ENCODE measurements around the gene ELAVL1. TPM values are rescaled to one million over a fixed set of nuclear protein-coding genes. Genes with fewer than 3 reads are reported as not detected.
"Not testable (repeated sequence)": the region's sequence is repeated elsewhere in the genome, so short reads cannot be mapped to it uniquely, and the experiment has no call there.

Gene ELAVL1
- total RNA-seq, 1 donor from 2014 or later = 67.9 TPM

DNA sequence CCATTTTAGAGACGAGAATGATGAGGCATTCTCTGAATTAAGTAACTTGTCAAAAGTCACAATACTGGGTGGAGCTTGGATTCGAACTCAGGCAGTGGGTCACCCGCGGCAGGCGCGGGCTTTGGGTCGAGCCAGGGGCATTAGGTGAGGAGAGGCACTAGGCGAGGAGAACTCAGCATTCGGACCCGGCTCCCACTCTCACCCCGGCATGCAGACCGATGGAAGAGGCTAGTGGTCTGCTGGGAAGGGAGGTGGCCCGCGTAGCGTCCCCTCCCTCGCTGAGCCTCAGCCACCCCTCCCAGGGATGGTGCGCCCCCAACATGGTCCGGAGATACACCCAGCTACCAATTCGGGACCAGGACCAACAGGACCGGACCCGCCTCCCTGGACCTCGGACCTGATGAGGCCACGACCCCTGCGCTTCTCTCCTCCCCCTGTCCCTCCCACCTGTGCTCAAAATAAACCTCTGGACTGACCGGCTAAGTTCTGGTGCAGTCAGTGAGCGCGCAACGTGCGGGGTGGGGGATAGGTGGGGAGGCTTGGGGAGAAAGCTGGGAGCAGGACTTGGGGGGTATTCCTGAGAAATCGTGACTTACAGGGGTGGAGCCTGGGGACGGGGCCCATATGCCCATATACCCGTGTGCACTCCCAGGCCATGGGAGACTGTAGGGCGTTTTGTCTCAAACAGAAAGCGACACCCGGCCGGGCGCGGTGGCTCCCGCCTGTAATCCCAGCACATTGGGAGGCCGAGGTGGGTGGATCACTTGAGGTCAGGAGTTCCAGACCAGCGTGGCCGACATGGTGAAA lies 86.6 kb downstream of the ELAVL1 start:
- H3K4me3 Mint-ChIP-seq (ENCODE audit: unreplicated experiment) = peak overlapping the region; percentile 82
- TF ChIP-seq, protein P1, sequence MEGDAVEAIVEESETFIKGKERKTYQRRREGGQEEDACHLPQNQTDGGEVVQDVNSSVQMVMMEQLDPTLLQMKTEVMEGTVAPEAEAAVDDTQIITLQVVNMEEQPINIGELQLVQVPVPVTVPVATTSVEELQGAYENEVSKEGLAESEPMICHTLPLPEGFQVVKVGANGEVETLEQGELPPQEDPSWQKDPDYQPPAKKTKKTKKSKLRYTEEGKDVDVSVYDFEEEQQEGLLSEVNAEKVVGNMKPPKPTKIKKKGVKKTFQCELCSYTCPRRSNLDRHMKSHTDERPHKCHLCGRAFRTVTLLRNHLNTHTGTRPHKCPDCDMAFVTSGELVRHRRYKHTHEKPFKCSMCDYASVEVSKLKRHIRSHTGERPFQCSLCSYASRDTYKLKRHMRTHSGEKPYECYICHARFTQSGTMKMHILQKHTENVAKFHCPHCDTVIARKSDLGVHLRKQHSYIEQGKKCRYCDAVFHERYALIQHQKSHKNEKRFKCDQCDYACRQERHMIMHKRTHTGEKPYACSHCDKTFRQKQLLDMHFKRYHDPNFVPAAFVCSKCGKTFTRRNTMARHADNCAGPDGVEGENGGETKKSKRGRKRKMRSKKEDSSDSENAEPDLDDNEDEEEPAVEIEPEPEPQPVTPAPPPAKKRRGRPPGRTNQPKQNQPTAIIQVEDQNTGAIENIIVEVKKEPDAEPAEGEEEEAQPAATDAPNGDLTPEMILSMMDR (IDR thresholded peaks at IDR 0.05) = no peak
- H3K9me3 Mint-ChIP-seq (ENCODE audit: low read depth) = no peaks in the 10 kb centered on the region
- H3K4me1 Mint-ChIP-seq (ENCODE audit: low read depth) = peaks cover 45% of the 10 kb centered on the region
- no peaks in the 10 kb centered on the region for H3K36me3 Mint-ChIP-seq (ENCODE audit: low read depth)
- no peaks in the 10 kb centered on the region for H3K27me3 Mint-ChIP-seq (ENCODE audit: low read depth)
- H3K27ac Mint-ChIP-seq (ENCODE audit: unreplicated experiment) = no peak overlapping the region
- peak; percentile 95 for DNase-seq (ENCODE audit: low spot score)

DNA sequence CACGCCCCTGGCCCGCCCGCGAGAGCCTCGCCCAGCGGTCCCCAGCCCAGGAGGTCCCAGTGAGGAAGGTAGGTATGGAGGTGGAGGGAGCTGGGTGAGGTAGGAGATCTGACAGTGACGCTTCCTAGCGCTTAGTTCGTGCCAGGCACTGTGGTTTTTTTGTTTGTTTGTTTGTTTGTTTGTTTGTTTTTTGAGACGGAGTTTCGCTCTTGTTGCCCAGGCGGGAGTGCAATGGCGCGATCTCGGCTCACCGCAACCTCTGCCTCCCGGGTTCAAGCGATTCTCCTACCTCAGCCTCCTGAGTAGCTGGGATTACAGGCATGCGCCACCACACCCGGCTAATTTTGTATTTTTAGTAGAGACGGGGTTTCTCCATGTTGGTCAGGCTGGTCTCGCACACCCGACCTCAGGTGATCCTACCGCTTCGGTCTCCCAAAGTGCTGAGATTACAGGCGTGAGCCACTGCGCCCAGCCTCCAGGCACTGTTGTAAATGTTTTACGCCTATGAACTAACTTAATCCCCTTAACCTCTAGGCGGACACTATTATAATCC lies 87.3 kb downstream of the ELAVL1 start:
- TF ChIP-seq, protein P1 (IDR thresholded peaks at IDR 0.05) = peak; percentile 4
- peak overlapping the region; percentile 62 for H3K4me3 Mint-ChIP-seq (ENCODE audit: unreplicated experiment)
- not testable (repeated sequence) for H3K9me3 Mint-ChIP-seq (ENCODE audit: low read depth); H3K27me3 Mint-ChIP-seq (ENCODE audit: low read depth); H3K36me3 Mint-ChIP-seq (ENCODE audit: low read depth); H3K27ac Mint-ChIP-seq (ENCODE audit: unreplicated experiment); DNase-seq (ENCODE audit: low spot score)
- peaks cover 42% of the 10 kb centered on the region for H3K4me1 Mint-ChIP-seq (ENCODE audit: low read depth)

DNA sequence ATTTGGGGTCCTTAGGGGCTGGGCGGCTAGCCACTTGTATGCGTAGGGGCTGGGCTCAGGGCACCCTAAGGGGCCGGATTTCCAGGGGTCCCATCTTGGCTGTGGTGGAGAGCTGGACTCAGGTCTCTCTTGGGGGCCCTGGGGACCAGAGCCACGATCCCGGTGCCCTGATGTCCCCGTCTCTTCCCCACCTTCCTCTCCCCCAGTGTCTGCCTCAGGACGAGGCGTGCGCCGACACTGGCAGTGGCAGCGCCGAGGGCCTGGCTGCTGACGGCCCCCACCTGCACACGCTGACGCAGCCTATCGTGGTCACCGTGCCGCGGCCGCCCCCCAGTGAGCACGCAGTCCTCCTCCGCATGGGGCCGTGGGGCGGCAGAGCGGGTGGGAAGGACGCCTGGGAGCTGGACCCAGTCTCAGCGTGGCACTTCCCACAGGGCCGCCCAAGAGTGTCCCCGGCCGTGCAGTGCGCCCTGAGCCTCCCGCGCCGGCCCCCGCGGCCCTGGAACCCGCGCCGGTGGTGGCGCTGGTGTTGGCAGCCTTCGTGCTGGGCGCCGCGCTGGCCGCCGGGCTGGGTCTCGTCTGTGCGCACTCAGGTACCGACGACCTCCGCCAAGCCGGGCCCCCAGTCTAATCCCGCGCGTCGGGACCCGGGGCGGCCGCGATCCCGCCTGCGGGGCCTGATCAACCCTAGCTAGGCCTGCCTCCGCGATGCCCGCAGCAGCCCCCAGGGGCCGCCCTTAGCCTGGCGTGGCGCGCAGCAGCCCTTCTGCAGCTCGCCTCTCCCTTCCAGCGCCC lies 88.0 kb downstream of the ELAVL1 start:
- Mint-ChIP-seq H3K27ac (ENCODE audit: unreplicated experiment) (peak overlapping the region; percentile 81), H3K27me3 (ENCODE audit: low read depth) (no peaks in the 10 kb centered on the region), H3K4me3 (ENCODE audit: unreplicated experiment) (peak overlapping the region; percentile 74), H3K36me3 (ENCODE audit: low read depth) (peaks cover 4% of the 10 kb centered on the region), H3K4me1 (ENCODE audit: low read depth) (peaks cover 40% of the 10 kb centered on the region), H3K9me3 (ENCODE audit: low read depth) (no peaks in the 10 kb centered on the region)
- DNase-seq (ENCODE audit: low spot score) = peak; percentile 87
- TF ChIP-seq, protein P1 (IDR thresholded peaks at IDR 0.05) = peak; percentile 80

DNA sequence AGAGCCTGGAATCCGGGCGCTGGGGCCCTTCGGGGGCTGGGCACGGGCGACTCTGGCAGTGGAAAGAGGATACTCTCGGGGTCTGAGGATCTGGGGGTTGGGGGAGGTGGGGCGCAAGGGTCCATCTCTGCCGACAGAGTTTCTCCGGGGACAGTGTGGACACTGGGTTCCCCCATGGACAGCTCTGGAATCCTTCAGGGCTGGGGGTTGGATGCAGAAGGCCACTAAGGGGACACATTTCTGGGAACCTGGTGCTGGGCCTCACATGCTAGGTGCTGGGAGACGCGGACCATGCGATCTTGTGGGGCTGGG lies 88.5 kb downstream of the ELAVL1 start:
- Mint-ChIP-seq H3K27ac (ENCODE audit: unreplicated experiment) (peak overlapping the region; percentile 81), H3K4me1 (ENCODE audit: low read depth) (peaks cover 36% of the 10 kb centered on the region), H3K27me3 (ENCODE audit: low read depth) (no peaks in the 10 kb centered on the region), H3K9me3 (ENCODE audit: low read depth) (no peaks in the 10 kb centered on the region), H3K36me3 (ENCODE audit: low read depth) (peaks cover 6% of the 10 kb centered on the region), H3K4me3 (ENCODE audit: unreplicated experiment) (peak overlapping the region; percentile 74)
- TF ChIP-seq, protein P1 (IDR thresholded peaks at IDR 0.05) = no peak
- DNase-seq (ENCODE audit: low spot score) = no peak

All from chondrocyte (in vitro differentiated cells).